ENCODE data around the gene EXOC6.
A peak's percentile ranks its signal among the peaks of the same experiment; 100 is the strongest.
"Not testable (repeated sequence)": the region's sequence is repeated elsewhere in the genome, so short reads cannot be mapped to it uniquely, and the experiment has no call there.

The EXOC6 gene

GRCh38 chr10:92961638-92962037 is 113.3 kb downstream of the EXOC6 start:
- H3K4me1 Mint-ChIP-seq (ENCODE audit: low read depth): no peaks in the 10 kb centered on the region
- H3K36me3 Mint-ChIP-seq (ENCODE audit: low read depth): no peaks in the 10 kb centered on the region
- H3K27me3 Mint-ChIP-seq (ENCODE audit: low read depth): no peaks in the 10 kb centered on the region
- no peak overlapping the region for H3K4me3 Mint-ChIP-seq
- DNase-seq (ENCODE audit: low spot score): no peak
- H3K9me3 Mint-ChIP-seq: no peaks in the 10 kb centered on the region
- no peak overlapping the region for H3K27ac Mint-ChIP-seq

- no peak for DNase-seq (ENCODE audit: low spot score)
- H3K27ac Mint-ChIP-seq: no peak overlapping the region
These were observed 117.0 kb downstream of the EXOC6 start for GRCh38 chr10:92965314-92965713.

DNA sequence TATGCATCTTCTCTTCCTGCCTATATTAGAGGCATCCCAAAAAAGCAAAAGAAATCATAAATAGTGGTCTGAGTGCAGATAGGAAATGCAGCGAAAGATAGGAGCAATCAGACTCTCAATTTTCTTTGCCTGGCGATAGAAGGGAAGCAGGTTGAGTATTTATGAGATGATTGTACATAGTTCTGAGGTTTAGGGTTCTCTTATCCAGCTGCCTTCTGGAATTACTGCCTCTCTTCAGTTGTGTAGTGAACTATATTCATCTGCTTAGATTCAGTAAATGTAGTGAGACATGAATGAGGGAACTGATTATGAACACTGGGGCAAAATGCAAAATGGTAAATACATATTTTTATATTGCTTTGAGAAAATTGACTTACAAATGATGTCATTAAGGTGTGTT is 119.3 kb downstream of the EXOC6 start:
- Mint-ChIP-seq H3K27me3 (ENCODE audit: low read depth) (no peaks in the 10 kb centered on the region), H3K4me3 (no peak overlapping the region), H3K9me3 (no peaks in the 10 kb centered on the region), H3K4me1 (ENCODE audit: low read depth) (peaks cover 2% of the 10 kb centered on the region), H3K36me3 (ENCODE audit: low read depth) (peaks cover 8% of the 10 kb centered on the region), H3K27ac (no peak overlapping the region)
- no peak for DNase-seq (ENCODE audit: low spot score)

More at GRCh38 chr10:92965314-92965713, 117.0 kb downstream of the EXOC6 start:
- no peaks in the 10 kb centered on the region for H3K36me3 Mint-ChIP-seq (ENCODE audit: low read depth)
- H3K9me3 Mint-ChIP-seq: no peaks in the 10 kb centered on the region
- H3K27me3 Mint-ChIP-seq (ENCODE audit: low read depth): no peaks in the 10 kb centered on the region
- H3K4me1 Mint-ChIP-seq (ENCODE audit: low read depth): no peaks in the 10 kb centered on the region
- H3K4me3 Mint-ChIP-seq: no peak overlapping the region

DNA sequence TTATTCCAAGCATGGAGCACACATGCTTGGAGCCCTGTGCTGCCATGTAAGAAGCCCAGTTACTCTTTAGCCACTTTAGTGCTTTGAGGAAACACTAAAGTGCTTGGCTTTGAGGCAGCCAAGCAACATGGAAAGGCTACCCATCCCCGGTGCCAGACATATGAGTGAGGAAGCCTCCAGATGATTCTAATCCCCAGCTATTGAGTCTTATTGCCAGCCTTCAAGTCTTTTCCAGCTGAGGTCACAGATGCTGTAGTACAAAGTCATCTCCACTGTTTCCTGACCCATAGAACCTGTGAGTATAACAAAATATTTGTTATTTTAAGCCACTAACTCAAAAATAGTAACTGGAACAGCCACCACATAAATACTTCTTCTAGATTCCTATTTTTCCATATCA is 120.8 kb downstream of the EXOC6 start:
- Mint-ChIP-seq H3K9me3 (no peaks in the 10 kb centered on the region), H3K4me1 (ENCODE audit: low read depth) (peaks cover 2% of the 10 kb centered on the region), H3K27me3 (ENCODE audit: low read depth) (no peaks in the 10 kb centered on the region), H3K4me3 (no peak overlapping the region), H3K27ac (no peak overlapping the region), H3K36me3 (ENCODE audit: low read depth) (peaks cover 14% of the 10 kb centered on the region)
- no peak for DNase-seq (ENCODE audit: low spot score)

DNA sequence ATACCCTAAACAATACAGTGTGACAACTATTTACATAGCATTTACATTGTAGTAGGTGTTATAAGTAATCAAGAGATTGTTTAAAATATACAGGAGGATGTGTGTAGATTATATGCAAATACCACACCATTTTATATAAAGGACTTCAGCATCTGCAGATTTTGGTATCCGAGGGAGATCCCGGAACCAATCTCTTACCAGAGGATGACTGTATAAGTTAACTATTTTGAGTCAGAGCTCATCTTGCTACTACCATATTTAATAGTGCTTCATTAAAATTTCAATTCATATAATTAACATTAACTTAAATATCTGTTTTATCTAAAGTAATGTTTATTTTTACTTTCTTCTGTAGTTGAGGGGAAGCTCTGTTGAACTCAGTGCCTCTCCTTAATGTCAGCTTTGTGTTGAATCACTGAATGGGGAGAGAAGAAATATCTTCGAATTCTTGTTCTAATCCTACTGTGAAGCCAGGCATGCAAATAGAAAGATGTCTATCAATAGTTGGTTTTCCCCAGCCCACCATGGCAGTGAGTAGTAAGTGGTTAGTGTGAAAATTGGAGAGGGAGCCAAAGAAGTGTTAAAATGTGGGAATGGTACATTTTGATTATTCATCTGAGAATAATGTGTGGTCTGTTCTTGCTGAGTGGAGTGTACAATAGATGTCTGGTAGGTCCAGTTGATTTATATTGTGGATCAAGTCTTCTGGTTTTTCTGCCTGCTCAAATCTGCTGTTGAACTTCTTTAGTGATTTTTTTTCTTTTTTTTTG is 122.2 kb downstream of the EXOC6 start:
- no peak for DNase-seq (ENCODE audit: low spot score)

GRCh38 chr10:92972066-92972870 is 123.9 kb downstream of the EXOC6 start:
- no peaks in the 10 kb centered on the region for H3K9me3 Mint-ChIP-seq
- H3K4me1 Mint-ChIP-seq (ENCODE audit: low read depth): peaks cover 2% of the 10 kb centered on the region
- H3K4me3 Mint-ChIP-seq: no peak overlapping the region
- no peaks in the 10 kb centered on the region for H3K27me3 Mint-ChIP-seq (ENCODE audit: low read depth)
- no peak overlapping the region for H3K27ac Mint-ChIP-seq
- no peak for DNase-seq (ENCODE audit: low spot score)
- peaks cover 14% of the 10 kb centered on the region for H3K36me3 Mint-ChIP-seq (ENCODE audit: low read depth)

More for the DNA sequence above, 122.2 kb downstream of the EXOC6 start:
- Mint-ChIP-seq H3K36me3 (ENCODE audit: low read depth) (peaks cover 14% of the 10 kb centered on the region), H3K27me3 (ENCODE audit: low read depth) (no peaks in the 10 kb centered on the region), H3K9me3 (no peaks in the 10 kb centered on the region), H3K4me3 (no peak overlapping the region), H3K4me1 (ENCODE audit: low read depth) (peaks cover 2% of the 10 kb centered on the region), H3K27ac (no peak overlapping the region)

GRCh38 chr10:92972886-92973285 is 124.6 kb downstream of the EXOC6 start:
- H3K9me3 Mint-ChIP-seq: no peaks in the 10 kb centered on the region
- H3K36me3 Mint-ChIP-seq (ENCODE audit: low read depth): peaks cover 14% of the 10 kb centered on the region
- H3K4me1 Mint-ChIP-seq (ENCODE audit: low read depth): peaks cover 2% of the 10 kb centered on the region

GRCh38 chr10:92976278-92976677 is 128.0 kb downstream of the EXOC6 start:
- not testable (repeated sequence) for H3K4me3 Mint-ChIP-seq; H3K9me3 Mint-ChIP-seq; H3K27ac Mint-ChIP-seq; DNase-seq (ENCODE audit: low spot score); H3K27me3 Mint-ChIP-seq (ENCODE audit: low read depth); H3K4me1 Mint-ChIP-seq (ENCODE audit: low read depth)
- peaks cover 11% of the 10 kb centered on the region for H3K36me3 Mint-ChIP-seq (ENCODE audit: low read depth)

More at GRCh38 chr10:92972886-92973285, 124.6 kb downstream of the EXOC6 start:
- H3K27me3 Mint-ChIP-seq (ENCODE audit: low read depth): no peaks in the 10 kb centered on the region
- no peak overlapping the region for H3K27ac Mint-ChIP-seq
- no peak for DNase-seq (ENCODE audit: low spot score)
- H3K4me3 Mint-ChIP-seq: no peak overlapping the region

DNA sequence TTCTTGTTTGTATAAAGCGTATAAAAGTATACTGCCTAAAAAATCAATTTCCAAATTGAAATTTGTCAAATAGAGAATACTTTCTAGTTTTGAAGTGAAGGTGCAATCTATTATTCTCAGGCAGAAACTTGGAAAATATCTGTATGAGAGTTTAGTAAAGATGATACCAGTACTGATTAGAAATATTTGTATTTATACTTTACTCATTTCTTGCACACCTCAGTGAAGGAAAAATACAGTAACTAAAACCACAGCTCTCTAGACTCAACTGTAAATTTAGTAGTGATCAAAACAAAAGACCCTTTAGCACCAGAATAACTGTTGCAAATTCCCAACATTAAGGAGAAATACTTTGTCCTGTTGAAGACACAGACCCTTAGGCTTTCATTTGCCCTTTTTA is 140.9 kb downstream of the EXOC6 start:
- H3K9me3 Mint-ChIP-seq: peaks cover 5% of the 10 kb centered on the region
- DNase-seq (ENCODE audit: low spot score): no peak
- no peaks in the 10 kb centered on the region for H3K27me3 Mint-ChIP-seq (ENCODE audit: low read depth)
- peaks cover 12% of the 10 kb centered on the region for H3K4me1 Mint-ChIP-seq (ENCODE audit: low read depth)
- no peak overlapping the region for H3K4me3 Mint-ChIP-seq
- H3K36me3 Mint-ChIP-seq (ENCODE audit: low read depth): peaks cover 2% of the 10 kb centered on the region
- no peak overlapping the region for H3K27ac Mint-ChIP-seq

GRCh38 chr10:92990615-92991014 is 142.3 kb downstream of the EXOC6 start:
- H3K27me3 Mint-ChIP-seq (ENCODE audit: low read depth): no peaks in the 10 kb centered on the region
- no peaks in the 10 kb centered on the region for H3K9me3 Mint-ChIP-seq
- no peak overlapping the region for H3K27ac Mint-ChIP-seq
- H3K36me3 Mint-ChIP-seq (ENCODE audit: low read depth): no peaks in the 10 kb centered on the region
- H3K4me1 Mint-ChIP-seq (ENCODE audit: low read depth): peaks cover 12% of the 10 kb centered on the region
- peak; percentile 14 for DNase-seq (ENCODE audit: low spot score)
- no peak overlapping the region for H3K4me3 Mint-ChIP-seq

DNA sequence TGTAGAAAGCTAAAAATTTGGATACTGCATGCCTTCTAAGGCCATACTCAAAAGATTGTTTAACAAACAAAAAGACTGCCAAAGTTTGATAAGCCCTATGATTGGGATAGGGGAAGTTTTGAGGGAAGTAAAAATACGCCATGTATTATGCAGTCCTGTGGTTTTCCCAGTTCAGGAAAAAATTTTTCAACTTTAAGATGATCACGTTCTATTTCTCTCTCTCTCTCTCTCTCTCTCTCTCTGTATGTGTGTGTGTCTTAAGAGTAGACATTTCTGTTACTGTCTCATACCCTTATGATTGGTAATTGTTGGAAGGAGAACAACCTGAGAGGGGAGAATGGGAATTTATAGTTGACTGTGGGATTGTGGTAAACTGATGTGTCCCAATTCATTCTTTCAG is 143.2 kb downstream of the EXOC6 start:
- no peaks in the 10 kb centered on the region for H3K9me3 Mint-ChIP-seq

DNA sequence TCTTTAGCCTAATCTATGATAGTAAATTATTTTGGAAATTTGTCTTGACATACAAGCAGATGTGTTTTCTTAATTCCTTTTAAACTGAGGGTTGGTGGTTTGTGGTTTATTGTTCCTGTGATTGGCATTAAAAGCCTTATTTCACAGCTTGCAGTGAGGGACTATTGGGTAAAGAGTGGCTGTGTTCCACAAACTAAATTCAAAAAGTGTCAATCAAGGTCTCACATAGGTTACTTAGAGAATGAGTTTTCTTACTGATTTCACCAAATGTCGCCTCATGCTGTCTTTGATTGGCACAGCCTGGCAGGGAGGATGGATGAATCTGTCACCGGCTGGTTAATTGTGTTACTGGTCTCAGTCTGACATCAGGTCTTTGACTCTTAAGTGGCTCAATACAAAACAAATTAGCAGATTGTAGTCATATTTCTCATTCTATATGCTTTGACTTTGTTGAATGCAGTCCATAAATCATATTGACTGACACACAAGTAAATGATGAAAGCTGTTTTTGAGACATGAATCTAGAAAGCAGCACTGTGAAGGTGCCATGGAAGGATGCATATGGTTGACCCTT is 145.5 kb downstream of the EXOC6 start:
- Mint-ChIP-seq H3K27me3 (ENCODE audit: low read depth) (no peaks in the 10 kb centered on the region), H3K36me3 (ENCODE audit: low read depth) (no peaks in the 10 kb centered on the region), H3K4me1 (ENCODE audit: low read depth) (peaks cover 12% of the 10 kb centered on the region)

More for the DNA sequence above, 143.2 kb downstream of the EXOC6 start:
- H3K4me3 Mint-ChIP-seq: no peak overlapping the region
- no peaks in the 10 kb centered on the region for H3K36me3 Mint-ChIP-seq (ENCODE audit: low read depth)
- H3K27ac Mint-ChIP-seq: no peak overlapping the region
- H3K27me3 Mint-ChIP-seq (ENCODE audit: low read depth): no peaks in the 10 kb centered on the region
- DNase-seq (ENCODE audit: low spot score): no peak
- H3K4me1 Mint-ChIP-seq (ENCODE audit: low read depth): peaks cover 12% of the 10 kb centered on the region

DNA sequence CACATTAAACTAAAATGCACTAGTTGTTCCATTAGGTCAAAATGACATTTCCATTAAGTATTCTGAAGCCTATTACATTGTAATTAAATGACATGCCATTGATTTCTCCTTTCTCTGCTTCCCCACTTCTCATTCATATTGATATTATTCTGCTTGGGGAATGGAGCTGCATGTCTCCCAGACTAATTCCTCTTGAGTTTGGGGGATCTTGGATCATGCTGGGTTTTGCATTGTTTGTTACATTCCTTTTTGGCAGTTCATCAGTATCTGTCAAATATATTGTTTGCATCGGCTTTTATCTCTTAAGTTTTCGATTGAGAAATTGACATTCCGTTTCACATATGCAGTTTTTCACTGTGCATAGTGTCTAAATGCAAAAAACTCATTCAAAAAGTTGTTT is 147.2 kb downstream of the EXOC6 start:
- Mint-ChIP-seq H3K9me3 (no peaks in the 10 kb centered on the region), H3K27me3 (ENCODE audit: low read depth) (no peaks in the 10 kb centered on the region)

More for the DNA sequence above, 145.5 kb downstream of the EXOC6 start:
- Mint-ChIP-seq H3K27ac (no peak overlapping the region), H3K4me3 (no peak overlapping the region), H3K9me3 (no peaks in the 10 kb centered on the region)
- DNase-seq (ENCODE audit: low spot score): no peak

GRCh38 chr10:92997620-92998019 is 149.3 kb downstream of the EXOC6 start:
- no peaks in the 10 kb centered on the region for H3K36me3 Mint-ChIP-seq (ENCODE audit: low read depth)
- no peak overlapping the region for H3K4me3 Mint-ChIP-seq
- DNase-seq (ENCODE audit: low spot score): no peak
- H3K27me3 Mint-ChIP-seq (ENCODE audit: low read depth): no peaks in the 10 kb centered on the region
- no peak overlapping the region for H3K27ac Mint-ChIP-seq
- H3K4me1 Mint-ChIP-seq (ENCODE audit: low read depth): peaks cover 6% of the 10 kb centered on the region
- H3K9me3 Mint-ChIP-seq: no peaks in the 10 kb centered on the region

More for the DNA sequence above, 147.2 kb downstream of the EXOC6 start:
- Mint-ChIP-seq H3K36me3 (ENCODE audit: low read depth) (no peaks in the 10 kb centered on the region), H3K27ac (no peak overlapping the region), H3K4me3 (no peak overlapping the region), H3K4me1 (ENCODE audit: low read depth) (peaks cover 11% of the 10 kb centered on the region)
- DNase-seq (ENCODE audit: low spot score): no peak

Data from T-helper 2 cell treated with Interferon-gamma antibody and Interleukin-4, amounts not matched to agents 5 μg/mL and 100 μg/mL, for 36 hours (primary cell).